ENCODE results near the gene VSTM4.

The VSTM4 gene

DNA sequence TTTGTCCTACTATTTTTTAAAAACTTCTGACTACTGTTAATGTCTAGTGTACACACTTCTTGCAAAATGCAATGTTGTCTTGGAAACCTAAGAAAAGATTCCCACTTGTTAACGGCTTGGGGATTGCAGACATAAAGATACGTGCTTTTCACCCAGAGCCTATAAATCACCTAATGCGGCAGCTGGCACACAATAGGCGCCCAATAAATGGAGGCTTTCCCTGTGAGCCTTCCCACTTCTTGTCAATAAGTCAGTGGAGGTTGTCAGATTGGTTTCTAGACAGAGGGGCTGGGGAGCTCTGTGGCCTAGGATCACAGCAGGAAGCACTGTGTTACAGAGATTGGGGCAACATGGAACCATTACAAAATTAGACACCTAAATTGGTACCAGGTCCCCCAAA, 74.7 kb downstream of the VSTM4 start:
- no peak for DNase-seq (ENCODE audit: low spot score)

DNA sequence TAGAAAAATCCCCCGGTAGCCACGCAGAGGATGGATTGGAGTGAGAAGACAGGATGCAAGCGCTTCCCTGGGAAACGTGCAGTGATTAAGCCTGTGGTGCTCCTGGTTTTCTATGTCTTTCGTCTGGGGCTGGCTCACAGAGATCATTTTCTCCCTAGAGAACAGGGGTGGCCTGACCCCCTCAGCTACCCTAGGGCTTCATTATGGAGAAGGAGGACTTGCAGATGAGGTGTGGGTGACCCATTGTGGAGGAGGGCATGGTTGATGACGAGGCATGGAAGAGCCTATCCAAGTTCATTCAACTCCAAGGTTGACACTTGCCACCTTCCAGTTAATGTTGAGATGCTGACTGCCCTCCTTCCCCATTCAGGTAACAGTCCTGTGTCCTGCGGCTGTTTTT, 75.9 kb downstream of the VSTM4 start:
- no peak for DNase-seq (ENCODE audit: low spot score)

DNA sequence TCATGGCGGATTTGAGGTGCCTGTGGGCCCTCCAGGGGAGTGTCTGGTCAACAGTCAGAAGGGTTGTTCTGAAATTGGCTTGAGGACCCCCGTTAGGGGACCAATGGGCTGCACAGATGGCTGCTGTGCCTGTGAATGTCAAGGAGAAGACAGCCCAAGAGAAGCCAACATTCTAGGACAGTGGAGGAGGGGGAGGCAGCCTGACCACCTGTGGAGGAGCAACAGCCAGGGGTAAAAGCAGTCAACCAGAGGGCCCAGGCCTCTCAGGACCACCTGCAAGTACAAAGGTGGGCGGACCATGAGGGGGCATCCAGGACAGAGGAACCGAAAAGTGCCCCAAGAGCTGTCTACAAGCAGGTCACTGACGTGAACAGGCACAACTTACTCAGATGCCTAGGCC, 76.6 kb downstream of the VSTM4 start:
- DNase-seq (ENCODE audit: low spot score) = no peak

DNA sequence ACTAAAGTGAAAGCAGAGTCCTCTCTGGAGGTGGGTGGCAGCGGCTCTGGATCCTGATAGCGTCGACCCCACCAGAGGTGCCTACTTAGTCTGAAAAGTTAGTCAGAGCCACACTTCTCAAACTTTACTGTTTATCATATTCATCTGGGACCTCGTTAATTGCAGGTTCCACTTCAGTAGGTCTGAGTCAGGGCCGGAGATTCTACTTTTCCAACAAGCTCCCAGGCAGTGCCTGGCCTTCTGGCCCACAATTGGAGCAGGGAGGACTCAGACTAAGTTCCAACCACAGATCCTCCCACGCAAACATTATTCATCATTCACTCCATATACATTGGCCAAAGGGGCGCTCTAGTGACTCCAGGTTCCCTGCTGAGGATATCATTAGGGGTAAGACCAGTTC, 78.1 kb downstream of the VSTM4 start:
- DNase-seq (ENCODE audit: low spot score) = no peak

DNA sequence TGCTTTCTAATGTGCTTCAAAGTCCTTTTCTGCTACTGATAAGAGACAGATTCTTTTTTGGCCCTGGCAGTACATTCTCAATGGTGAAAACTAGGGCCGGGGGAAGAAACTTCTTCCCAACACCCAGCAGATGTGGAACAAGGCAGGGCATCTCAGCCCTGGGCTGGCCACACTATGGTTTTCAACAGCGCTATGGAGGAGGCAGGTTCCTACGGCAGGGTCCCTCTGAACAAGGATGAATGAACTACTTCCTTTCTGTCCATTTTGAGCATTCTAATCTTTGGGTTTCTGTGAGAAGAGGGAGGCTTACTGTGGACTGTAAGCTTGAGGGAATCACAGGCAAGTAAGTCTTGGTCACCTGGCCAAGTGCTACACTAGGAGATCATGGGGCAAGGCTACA, 78.7 kb downstream of the VSTM4 start:
- no peak for DNase-seq (ENCODE audit: low spot score)

DNA sequence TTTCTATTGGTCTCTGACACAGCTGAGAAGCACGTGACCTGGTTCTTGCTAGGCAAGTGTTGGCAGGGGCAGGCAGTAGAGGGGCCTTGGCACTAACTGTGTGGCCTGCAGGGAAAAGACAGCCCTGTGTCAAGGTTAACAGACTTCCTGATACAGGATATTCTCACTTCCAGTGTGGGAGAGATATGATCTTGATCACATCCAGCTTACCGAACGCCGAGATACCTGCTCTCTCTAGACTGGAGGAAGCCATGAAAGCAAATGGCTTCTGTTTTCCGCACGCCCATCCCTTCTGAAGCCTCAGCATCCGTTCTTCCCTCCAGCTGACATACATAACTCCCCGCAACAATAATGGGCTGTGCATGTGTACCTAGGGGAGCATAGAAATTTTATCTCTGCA, 79.4 kb downstream of the VSTM4 start:
- no peak for DNase-seq (ENCODE audit: low spot score)

DNA sequence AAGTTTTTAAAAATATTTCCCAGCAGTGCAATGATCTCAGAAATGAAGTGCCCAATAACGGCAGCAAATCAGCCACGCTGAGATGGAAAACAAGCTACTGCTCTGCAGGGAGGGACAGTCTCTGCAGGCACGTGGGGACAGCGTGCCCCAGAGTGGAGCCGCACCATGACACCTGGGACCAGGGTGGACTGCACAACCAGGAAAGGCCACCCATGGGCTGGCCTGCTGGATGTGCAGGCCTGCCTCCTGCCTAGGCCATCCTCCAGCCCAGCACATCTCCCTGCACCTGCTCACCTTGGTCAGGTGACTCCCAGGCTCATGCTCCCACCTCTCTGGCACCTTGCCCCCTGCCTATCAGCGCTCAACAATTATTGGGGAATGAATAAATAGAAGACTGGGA, 80.4 kb downstream of the VSTM4 start:
- DNase-seq (ENCODE audit: low spot score) = no peak

DNA sequence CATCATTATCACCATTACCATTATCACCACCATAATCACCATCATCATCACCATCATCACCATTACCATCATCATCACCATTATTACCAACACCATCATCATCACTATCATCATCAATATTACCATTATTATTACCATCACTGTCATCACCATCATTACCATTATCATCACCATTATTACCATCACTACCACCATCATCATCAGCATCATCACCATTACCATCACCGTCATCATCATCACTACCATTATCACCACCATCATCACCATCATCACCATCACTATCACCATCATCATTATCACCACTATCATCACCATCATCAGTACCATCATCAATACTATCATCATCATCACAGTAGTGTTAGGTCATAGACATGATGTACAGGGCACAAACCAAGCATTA, 81.4 kb downstream of the VSTM4 start:
- no peak for DNase-seq (ENCODE audit: low spot score)

DNA sequence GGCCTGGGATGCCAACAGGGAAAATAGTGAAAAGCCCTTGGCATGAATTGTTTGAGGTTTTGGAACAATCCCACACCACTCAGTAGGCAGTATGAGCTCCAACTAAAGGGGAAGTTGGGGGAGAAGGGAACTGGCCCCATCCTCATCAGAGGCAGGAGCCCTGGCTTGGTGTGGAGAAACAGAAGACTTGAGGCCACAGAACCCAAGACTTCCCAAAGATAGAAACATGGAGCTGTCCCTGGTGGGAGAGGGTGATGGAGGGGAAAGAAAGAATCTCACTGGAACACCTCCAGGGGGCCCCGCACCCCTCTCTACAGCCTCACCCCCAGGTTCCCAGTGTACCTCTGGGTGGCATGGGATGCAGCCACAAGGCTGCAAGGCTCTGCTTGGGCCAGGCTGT, 85.7 kb downstream of the VSTM4 start:
- no peak for DNase-seq (ENCODE audit: low spot score)

DNA sequence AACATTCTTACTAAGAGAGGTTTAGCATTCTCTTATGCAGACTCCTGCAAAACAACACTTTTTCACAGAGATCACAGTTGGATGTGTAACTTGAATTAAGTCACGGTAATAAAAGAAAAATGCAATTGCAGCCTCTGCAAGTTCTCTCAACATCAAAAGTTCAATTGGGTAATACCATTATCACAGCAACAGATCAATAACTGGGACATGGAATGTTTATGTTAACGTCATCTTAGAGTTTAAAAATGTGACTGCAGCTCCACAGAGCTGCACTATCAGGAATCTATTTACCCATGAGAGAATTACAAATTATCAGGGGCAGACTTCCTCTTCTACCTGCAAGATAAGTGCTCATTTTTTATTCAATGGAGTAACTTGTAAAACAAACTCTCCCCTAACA, 86.7 kb downstream of the VSTM4 start:
- no peak for DNase-seq (ENCODE audit: low spot score)

DNA sequence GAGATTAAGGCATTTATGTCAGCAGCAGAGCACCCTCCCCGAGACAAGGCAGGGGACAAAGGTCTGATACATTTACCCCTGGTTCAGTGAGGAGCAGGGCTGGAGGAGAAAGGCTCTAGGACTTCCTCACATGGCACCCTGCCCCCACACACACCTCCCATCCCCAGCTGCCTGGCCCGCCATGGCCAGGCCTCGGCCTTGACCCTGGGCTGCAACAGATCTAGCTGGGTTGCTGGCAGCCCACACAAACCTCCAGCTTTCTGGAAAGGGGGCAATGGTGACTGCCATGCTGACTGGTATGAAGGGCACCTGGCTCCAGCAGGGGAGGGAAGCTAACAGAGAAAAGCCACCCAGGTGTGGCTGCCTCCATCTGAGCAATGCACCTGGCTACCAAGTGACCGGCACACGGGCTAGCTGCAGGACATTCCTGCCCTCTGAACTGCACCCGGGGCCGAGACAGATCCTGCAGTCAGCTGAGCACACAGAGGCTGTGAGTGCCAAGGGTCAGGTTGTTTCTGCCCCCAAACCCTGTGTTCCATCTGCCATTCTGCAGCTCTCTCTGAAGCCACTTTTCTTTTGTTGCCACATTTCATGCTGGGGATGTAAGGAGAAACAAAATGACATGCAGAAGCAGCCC, 89.9 kb downstream of the VSTM4 start:
- no peak for DNase-seq (ENCODE audit: low spot score)

DNA sequence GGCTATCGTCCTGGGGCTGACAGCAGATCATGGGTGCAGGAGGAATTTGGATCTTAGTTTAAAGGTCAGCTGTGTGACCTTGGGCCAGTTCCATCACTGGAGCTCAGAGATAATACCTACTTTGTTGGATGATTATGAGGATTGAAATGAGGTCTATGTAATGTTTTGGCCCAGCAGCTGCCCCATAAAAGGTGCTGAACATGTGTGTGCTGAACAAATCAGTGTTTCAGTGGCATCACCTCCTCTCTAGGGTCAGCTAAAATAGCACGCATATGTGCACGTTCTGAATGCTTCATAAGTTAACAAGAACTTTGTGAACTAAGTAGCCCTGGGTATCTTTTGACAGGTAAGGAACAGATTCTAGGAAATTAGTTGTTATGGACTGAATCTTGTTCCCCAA, 90.8 kb downstream of the VSTM4 start:
- DNase-seq (ENCODE audit: low spot score) = no peak

DNA sequence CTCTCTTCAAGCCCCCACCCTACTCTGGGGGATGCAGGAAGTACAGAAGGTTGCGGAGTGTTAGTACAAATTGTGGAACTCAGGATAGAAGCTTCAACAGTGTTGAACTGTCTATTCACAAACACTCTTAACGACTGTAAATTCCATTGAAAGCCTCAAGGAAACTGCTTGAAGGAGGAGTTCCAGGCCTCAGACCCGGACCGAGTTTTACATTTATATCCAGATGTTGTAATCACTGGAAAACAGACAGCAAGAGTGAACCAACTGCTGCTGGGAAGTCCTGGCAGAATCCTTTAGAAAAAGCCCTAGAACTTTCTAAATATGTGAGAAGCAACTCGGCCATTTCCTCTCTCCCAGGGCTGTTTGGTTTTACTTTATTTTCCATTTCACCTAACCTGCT, 91.6 kb downstream of the VSTM4 start:
- DNase-seq (ENCODE audit: low spot score) = no peak

DNA sequence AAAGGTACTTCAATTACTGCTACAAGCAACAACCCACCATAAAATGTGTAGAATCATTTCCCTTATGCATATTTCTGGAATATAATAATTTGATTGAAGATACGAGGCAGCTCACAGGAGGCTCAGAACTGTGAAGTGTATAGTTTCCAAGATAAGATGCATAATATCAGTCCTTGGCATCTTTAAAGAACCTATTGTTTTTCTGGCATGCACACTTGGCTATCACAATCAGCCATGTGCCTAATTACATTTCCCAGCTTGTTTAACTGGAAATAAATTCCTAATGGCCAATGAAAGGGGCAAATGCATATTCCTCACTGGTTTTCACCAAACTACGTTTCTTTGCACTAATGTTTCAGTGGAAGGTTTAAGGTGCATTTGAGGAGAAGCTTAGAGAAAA, 92.3 kb downstream of the VSTM4 start:
- no peak for DNase-seq (ENCODE audit: low spot score)

DNA sequence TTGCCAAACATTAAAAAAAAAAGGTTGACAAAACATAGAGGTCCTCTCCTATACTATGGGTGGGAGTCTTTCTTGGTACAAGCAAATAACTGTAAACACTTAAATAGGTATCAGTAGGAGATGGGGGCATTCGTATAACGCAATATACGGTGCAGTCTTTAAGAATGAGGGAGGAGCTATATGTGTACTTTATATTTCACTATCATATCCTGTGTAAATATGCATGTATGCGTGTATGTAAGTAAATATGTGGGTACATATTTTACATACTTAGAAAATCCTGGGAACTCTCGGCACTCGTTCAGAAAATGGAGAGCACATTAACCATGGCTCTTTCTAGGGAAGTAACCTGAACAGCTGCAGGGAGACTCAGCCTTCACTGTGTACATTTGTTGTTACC, 93.6 kb downstream of the VSTM4 start:
- no peak for DNase-seq (ENCODE audit: low spot score)

DNA sequence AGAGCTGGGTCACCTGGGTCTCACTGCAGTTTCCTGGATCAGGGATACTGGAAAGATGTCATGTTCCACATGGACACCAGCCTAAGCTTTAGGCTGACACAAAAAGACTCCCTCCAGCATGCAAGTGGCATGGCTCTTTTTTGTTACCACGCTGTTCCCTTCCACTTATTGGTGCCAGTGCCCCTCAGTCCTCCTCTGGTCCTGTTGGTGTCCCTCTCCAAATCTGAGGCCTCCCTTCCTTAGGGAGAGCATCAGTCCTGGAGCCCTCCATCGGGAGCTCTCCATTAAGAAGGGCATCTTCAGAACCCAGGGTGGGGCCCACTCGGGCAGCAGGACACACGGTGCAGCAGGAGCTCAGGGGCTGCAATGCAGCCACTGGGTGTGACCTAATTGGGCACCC, 99.6 kb downstream of the VSTM4 start:
- no peak for DNase-seq (ENCODE audit: low spot score)

DNA sequence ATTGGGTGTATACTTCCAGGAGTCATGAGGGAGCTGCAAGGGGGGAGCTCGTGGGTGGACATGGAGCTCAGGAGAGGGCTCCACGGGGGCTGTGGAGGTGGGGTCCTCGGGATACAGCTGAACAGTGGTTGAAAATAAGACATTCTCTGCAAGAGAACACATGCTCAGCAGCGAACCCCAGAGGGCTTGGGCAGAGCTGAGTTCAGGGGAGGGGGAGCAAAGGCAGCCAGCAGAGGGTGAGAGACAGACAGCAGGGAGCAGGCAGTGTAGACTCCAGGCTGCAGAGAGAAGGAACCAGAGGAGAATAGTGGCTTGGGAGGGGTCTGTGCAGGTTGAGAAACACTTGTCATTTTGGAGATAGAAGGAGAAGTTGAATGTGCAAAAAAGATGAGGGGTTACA, 102.7 kb downstream of the VSTM4 start:
- no peak for DNase-seq (ENCODE audit: low spot score)

DNA sequence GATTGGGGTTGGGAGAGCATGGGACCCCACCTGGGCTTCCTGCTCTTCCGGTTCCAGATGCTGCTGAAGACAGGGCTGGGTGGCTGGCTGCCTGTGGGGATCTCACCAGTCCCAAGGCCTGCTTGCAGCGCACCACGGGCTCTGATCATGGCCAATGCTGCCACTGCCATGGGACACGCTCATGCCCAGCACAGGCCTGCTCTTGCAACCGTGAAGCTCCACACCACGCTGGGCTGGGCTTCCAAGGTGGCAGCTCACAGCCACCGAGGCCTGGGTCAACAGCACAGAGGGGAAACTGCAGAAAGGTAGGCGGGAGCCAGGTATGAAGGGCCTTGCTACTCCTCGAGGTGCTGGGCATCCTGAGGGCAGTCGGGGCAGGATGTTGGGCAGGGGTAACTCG, 103.6 kb downstream of the VSTM4 start:
- no peak for DNase-seq (ENCODE audit: low spot score)

DNA sequence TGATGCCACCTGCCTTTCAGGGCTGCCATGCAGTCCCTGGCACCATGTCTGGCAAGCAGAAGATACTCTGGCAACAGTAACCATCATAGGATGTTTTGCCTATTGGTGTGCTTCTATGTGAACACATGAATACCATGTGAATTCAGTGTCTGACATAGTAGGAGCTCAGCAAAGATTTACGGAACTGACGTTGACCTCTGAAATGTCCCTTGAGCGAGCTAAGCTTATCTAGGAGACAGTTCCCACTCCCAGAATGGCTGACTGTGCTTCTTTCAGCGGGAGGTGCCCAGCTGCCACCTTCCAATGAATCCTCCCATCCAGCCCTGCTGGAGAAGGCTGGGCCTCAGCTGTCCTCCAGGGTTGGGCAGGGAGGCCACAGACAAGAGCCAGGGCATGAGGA, 104.5 kb downstream of the VSTM4 start:
- no peak for DNase-seq (ENCODE audit: low spot score)

DNA sequence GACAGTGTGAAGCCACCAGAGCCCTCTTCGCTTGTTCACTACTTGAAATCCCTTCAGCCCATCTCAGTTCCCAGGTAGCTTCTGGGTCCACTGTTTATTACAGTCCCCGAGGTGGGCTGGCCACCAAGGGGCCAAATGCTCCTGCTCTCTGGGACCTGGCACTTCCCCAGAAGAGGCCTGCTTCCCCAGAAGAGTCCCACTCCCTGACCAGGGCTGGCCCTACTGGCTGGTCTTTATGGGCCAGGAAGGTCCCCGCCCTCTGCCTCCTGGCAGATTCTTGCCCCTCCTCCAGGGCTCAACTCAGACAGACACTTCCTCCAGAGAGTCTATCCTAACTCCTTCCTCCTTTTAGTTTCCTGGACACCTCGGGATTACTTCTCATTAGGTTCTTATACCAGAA, 105.0 kb downstream of the VSTM4 start:
- no peak for DNase-seq (ENCODE audit: low spot score)

DNA sequence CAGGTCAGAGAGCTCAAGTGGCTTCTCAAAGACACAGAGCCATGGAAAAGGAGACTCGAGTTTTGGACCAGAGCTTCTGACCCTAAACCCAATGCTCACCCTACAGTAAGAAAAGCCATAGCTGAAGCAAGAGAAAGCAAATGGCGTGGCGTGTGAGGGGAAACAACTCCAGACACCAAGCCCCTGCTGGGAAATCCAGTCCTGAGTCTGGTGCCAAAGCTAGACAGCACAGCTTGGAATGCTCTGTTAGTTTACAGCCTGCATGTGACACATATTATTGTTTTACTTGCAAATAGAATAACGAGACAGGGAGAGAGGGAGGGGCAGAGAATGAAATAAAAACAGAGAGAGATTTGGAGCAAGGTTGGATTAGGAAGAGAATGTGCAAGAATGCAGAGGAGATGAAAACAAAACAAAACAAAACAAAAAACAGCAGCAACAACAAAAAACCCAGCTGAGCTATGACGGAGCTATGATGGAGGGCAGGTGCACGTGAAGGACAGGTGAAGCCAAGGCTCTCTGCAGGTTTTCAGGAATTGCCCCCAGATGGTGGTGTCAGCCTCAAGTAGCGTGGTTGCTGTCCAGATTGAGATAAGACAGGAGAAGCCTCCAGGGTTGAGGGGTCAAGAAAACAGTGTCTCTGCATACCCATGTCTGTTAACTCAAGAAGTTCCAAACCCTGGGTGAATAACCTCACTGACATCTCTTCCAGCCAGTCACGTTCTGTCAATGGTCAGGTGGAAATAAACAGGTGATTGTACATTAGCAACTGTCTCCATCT, 105.9 kb downstream of the VSTM4 start:
- DNase-seq (ENCODE audit: low spot score) = no peak

DNA sequence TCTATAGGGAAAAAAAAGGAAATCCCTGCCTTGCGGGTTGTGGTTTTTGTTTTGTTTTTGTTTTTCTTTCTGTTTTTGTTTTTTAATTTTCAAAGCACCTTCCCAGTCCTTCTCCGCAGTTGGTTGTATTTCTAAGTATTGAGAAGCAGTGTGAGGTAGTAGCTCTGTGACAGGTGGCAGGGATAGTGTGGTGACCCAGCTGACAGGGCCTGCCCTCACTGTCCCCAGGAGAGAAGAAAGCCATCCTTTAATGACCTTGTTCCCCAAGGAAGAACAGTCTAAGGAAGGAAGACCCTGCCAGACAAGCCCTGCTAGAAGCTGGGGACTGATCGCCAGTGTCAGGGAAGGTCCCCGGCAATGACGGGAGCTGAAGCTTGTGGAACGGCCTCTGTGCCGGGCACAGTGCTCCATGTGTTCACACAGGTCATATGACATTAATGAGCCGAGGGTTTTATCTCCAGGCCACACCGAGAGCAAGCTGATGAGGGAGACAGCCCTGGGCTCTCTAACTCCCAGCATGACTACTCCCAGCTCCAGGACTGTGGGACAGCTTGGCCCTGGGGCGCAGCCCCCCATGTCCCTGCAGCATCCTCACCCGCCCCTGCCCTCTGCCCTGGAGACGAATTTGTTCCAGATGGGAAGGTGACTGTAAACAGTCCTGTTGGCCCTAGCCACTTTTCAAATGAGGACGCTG, 106.7 kb downstream of the VSTM4 start:
- no peak for DNase-seq (ENCODE audit: low spot score)

DNA sequence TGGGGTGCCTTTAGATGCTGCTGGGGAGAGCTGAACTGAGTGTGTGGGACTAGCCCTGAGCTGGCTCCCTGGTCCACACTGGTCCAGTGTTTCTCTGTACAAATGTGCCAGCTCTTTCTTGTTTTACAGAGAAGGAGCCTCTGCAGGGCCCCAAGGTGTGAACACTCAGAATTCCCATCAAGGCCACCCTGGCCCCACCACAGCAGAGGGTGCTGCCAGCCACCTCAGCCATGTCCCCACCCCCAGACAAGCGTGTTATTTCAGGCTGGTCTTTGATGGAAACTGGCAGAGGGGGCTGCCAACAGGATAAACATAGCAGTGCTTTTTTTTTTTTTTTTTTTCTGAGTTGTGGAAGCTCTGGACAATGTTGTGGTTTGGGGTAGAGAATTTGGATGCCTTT, 107.2 kb downstream of the VSTM4 start:
- no peak for DNase-seq (ENCODE audit: low spot score)

DNA sequence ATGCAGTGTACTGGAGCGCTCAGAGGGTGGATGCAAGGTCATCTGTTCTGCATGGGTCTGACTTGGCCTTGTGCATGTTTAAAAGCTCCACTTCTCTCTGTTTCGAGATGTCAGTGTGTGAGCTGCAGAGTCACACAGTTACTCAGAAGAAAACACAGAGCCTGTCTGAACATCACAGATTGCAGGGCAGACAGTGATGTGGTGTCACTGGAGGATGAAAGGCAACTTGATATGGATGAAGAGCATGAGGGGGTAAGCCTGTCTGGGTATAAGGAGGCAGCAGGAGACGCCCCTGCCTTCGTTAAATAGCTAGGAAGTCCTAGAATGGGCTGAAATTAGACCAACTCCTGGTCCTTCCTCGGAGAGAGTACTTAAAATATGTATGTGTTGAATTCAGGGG, 108.2 kb downstream of the VSTM4 start:
- no peak for DNase-seq (ENCODE audit: low spot score)
